DOHH2 (cell line): ENCODE results near the gene SKOR1.

Experiments used
- CTCF ChIP-seq: fragments of 200-600 bp; sonication (generic); IDR thresholded peaks from one replicate; pipeline ENCODE4 v1.5.1; 2014; ENCODE audit warnings: antibody characterized with exemption, mild to moderate bottlenecking, low read depth, low read length; ENCODE audit not compliant: poor library complexity, severe bottlenecking
- EZH2phosphoT487 ChIP-seq: fragments of 200-600 bp; sonication (generic); IDR thresholded peaks from 2 replicates; pipeline ENCODE4 v1.6.1; 2017; ENCODE audit warnings: borderline replicate concordance, mild to moderate bottlenecking, antibody characterized with exemption, low read length, moderate library complexity, mixed read lengths

GRCh38 chr15:67838789-67839332, 13.6 kb downstream of the SKOR1 start:
- no peak for TF ChIP-seq CTCF
- TF ChIP-seq EZH2phosphoT487, result no peak
